Measurements from ENCODE around the gene GP1BB. TPM values are rescaled to one million over a fixed set of nuclear protein-coding genes. Genes with fewer than 3 reads are reported as not detected.
A peak's percentile ranks its signal among the peaks of the same experiment; 100 is the strongest.

The GP1BB gene
- total and polyA plus RNA-seq, 2 of the 13 experiments (the other 11 are each of a cell fraction or from before 2014, with no cell fraction given): not detected

- TF ChIP-seq, protein P1, sequence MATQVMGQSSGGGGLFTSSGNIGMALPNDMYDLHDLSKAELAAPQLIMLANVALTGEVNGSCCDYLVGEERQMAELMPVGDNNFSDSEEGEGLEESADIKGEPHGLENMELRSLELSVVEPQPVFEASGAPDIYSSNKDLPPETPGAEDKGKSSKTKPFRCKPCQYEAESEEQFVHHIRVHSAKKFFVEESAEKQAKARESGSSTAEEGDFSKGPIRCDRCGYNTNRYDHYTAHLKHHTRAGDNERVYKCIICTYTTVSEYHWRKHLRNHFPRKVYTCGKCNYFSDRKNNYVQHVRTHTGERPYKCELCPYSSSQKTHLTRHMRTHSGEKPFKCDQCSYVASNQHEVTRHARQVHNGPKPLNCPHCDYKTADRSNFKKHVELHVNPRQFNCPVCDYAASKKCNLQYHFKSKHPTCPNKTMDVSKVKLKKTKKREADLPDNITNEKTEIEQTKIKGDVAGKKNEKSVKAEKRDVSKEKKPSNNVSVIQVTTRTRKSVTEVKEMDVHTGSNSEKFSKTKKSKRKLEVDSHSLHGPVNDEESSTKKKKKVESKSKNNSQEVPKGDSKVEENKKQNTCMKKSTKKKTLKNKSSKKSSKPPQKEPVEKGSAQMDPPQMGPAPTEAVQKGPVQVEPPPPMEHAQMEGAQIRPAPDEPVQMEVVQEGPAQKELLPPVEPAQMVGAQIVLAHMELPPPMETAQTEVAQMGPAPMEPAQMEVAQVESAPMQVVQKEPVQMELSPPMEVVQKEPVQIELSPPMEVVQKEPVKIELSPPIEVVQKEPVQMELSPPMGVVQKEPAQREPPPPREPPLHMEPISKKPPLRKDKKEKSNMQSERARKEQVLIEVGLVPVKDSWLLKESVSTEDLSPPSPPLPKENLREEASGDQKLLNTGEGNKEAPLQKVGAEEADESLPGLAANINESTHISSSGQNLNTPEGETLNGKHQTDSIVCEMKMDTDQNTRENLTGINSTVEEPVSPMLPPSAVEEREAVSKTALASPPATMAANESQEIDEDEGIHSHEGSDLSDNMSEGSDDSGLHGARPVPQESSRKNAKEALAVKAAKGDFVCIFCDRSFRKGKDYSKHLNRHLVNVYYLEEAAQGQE (IDR thresholded peaks at IDR 0.05; ENCODE audit: borderline replicate concordance in 1 of 2, low read depth in 1 of 2, low read length in 2 of 2): no peak
- TF ChIP-seq HOXA9 (CRISPR knock-in tag; IDR thresholded peaks at IDR 0.05; ENCODE audit: borderline replicate concordance) (no peak; the same call in none of the 2 replicates), EEA1 (CRISPR knock-in tag; IDR thresholded peaks at IDR 0.05; ENCODE audit: borderline replicate concordance) (no peak), CERS6 (CRISPR knock-in tag; IDR thresholded peaks at IDR 0.05) (no peak; the same call in 1 of the 2 replicates), MYC (CRISPR knock-in tag; IDR thresholded peaks at IDR 0.05; ENCODE audit: borderline replicate concordance) (peak; percentile 68; the same call in 1 of the 2 replicates), SOX13 (IDR thresholded peaks at IDR 0.05) (0 out of 2 replicates have a peak, but pooled peaks have one; percentile 35), SOX13 (CRISPR knock-in tag; conservative IDR thresholded peaks at IDR 0.05 in 1 of 2, IDR thresholded peaks at IDR 0.05 in 1 of 2) (peak in 1 of 2 experiments; percentile 55; a peak in 2 of 4 replicates), ZNF784 (CRISPR knock-in tag; IDR thresholded peaks at IDR 0.05; ENCODE audit: borderline replicate concordance) (peak; percentile 84; the same call in 1 of the 2 replicates), MTF1 (CRISPR knock-in tag; IDR thresholded peaks at IDR 0.05) (peak; percentile 83; the same call in 1 of the 2 replicates), CREBL2 (CRISPR knock-in tag; IDR thresholded peaks at IDR 0.05; ENCODE audit: borderline replicate concordance) (0 out of 2 replicates have a peak, but pooled peaks have one; percentile 21), NR2F1 (CRISPR knock-in tag; IDR thresholded peaks at IDR 0.05) (peak in 1 of 2 experiments; percentile 44; a peak in 2 of 4 replicates), ZNF468 (CRISPR knock-in tag; IDR thresholded peaks at IDR 0.05) (no peak), ZBTB20 (CRISPR knock-in tag; IDR thresholded peaks at IDR 0.05; ENCODE audit: borderline replicate concordance, low read depth) (peak; percentile 76; the same call in 1 of the 2 replicates), ZNF207 (IDR thresholded peaks at IDR 0.05; ENCODE audit: borderline replicate concordance) (no peak), HDAC6 (IDR thresholded peaks at IDR 0.05; ENCODE audit: low read depth, low read length) (no peak), SSRP1 (CRISPR knock-in tag; IDR thresholded peaks at IDR 0.05) (no peak), RFX3 (CRISPR knock-in tag; IDR thresholded peaks at IDR 0.05) (no peak), ZNF607 (CRISPR knock-in tag; IDR thresholded peaks at IDR 0.05; ENCODE audit: borderline replicate concordance) (0 out of 2 replicates have a peak, but pooled peaks have one; percentile 34), NFATC3 (CRISPR knock-in tag; IDR thresholded peaks at IDR 0.05) (peak; percentile 73; the same call in 1 of the 2 replicates), JUN (CRISPR knock-in tag; IDR thresholded peaks at IDR 0.05) (0 out of 2 replicates have a peak, but pooled peaks have one; percentile 21), ZNF777 (CRISPR knock-in tag; IDR thresholded peaks at IDR 0.05) (peak; percentile 91)
- TF ChIP-seq, protein P2, sequence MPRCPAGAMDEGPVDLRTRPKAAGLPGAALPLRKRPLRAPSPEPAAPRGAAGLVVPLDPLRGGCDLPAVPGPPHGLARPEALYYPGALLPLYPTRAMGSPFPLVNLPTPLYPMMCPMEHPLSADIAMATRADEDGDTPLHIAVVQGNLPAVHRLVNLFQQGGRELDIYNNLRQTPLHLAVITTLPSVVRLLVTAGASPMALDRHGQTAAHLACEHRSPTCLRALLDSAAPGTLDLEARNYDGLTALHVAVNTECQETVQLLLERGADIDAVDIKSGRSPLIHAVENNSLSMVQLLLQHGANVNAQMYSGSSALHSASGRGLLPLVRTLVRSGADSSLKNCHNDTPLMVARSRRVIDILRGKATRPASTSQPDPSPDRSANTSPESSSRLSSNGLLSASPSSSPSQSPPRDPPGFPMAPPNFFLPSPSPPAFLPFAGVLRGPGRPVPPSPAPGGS (CRISPR knock-in tag; IDR thresholded peaks at IDR 0.05): peak; percentile 86; the same call in 1 of the 2 replicates
Measured at GRCh38 chr22:19730655-19731360, 7.5 kb downstream of the GP1BB start (continued).

All from HepG2 (cell line).